Fibroblast of pulmonary artery (primary cell): ENCODE results near the gene NT5C3B.
"Not testable (repeated sequence)": the region's sequence is repeated elsewhere in the genome, so short reads cannot be mapped to it uniquely, and the experiment has no call there.

Experiments used
- DNase-seq: peaks from one replicate; pipeline ENCODE4 v3.0.0-alpha.2; 2010; ENCODE audit warnings: low read depth
- H3K4me3 ChIP-seq: replicated peaks from 2 replicates; pipeline ENCODE4 v1.5.1; 2011; ENCODE audit warnings: low read depth, mild to moderate bottlenecking, control low read depth, low read length, moderate library complexity
- TF ChIP-seq, protein P1 (sequence below): IDR thresholded peaks from 2 replicates; pipeline ENCODE4 v1.5.1; 2011; ENCODE audit warnings: mild to moderate bottlenecking, control low read depth, low read length, inconsistent platforms; ENCODE audit errors: missing control alignments

The NT5C3B gene

GRCh38 chr17:41835800-41836549 is at the start of gene NT5C3B:
Gene NT5C3B (minus strand): TSS chr17:41836232. CDS start chr17:41836193, 39 bp downstream.
- DNase-seq: peak; percentile 40
- peak within 1 kb of the TSS; percentile 74 for H3K4me3 ChIP-seq
- TF ChIP-seq, protein P1, sequence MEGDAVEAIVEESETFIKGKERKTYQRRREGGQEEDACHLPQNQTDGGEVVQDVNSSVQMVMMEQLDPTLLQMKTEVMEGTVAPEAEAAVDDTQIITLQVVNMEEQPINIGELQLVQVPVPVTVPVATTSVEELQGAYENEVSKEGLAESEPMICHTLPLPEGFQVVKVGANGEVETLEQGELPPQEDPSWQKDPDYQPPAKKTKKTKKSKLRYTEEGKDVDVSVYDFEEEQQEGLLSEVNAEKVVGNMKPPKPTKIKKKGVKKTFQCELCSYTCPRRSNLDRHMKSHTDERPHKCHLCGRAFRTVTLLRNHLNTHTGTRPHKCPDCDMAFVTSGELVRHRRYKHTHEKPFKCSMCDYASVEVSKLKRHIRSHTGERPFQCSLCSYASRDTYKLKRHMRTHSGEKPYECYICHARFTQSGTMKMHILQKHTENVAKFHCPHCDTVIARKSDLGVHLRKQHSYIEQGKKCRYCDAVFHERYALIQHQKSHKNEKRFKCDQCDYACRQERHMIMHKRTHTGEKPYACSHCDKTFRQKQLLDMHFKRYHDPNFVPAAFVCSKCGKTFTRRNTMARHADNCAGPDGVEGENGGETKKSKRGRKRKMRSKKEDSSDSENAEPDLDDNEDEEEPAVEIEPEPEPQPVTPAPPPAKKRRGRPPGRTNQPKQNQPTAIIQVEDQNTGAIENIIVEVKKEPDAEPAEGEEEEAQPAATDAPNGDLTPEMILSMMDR: no peak

GRCh38 chr17:41885733-41886132 is 49.7 kb upstream of the NT5C3B start:
- peak; percentile 10 for DNase-seq
- no peak overlapping the region for H3K4me3 ChIP-seq
- TF ChIP-seq, protein P1: peak; percentile 26

DNA sequence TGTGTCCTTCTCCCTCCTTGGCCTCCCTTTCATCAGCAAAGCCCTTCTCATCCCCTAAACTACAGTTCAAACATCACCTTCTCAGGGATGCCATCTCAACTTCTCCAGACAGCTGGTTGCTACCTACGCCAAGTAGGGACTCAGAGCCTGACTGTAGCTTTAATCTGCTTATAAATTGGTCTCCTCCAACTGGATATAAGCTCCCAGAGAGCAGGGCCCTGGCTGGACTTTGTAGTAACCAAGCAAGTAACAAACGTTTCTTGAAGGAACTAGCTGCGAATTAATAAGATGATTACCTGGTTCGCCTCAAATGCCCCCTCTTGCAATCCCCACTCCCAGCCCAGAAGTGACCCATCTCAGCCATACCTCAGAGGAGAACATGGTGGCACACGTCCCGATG is 46.7 kb upstream of the NT5C3B start:
- no peak for DNase-seq
- TF ChIP-seq, protein P1: no peak
- no peak overlapping the region for H3K4me3 ChIP-seq

GRCh38 chr17:41880130-41880529 is 44.1 kb upstream of the NT5C3B start:
- no peak overlapping the region for H3K4me3 ChIP-seq
- TF ChIP-seq, protein P1: no peak
- DNase-seq: no peak

DNA sequence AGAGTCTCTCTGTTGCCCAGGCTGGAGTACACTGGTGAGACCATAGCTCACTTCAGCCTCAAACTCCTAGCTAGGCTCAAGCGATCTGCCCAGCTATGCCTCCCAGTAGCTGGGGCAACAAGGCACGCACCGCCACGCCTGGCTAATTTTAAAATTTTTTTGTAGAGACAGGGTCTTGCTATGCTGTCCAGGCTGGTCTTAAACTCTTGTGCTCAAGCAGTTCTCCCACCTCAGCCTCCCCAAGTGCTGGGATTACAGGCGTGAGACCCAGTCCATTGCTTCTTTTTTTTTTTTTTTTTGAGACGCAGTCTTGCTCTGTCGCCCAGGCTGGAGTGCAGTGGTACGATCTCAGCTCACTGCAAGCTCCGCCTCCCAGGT is 38.2 kb upstream of the NT5C3B start:
- DNase-seq: not testable (repeated sequence)

DNA sequence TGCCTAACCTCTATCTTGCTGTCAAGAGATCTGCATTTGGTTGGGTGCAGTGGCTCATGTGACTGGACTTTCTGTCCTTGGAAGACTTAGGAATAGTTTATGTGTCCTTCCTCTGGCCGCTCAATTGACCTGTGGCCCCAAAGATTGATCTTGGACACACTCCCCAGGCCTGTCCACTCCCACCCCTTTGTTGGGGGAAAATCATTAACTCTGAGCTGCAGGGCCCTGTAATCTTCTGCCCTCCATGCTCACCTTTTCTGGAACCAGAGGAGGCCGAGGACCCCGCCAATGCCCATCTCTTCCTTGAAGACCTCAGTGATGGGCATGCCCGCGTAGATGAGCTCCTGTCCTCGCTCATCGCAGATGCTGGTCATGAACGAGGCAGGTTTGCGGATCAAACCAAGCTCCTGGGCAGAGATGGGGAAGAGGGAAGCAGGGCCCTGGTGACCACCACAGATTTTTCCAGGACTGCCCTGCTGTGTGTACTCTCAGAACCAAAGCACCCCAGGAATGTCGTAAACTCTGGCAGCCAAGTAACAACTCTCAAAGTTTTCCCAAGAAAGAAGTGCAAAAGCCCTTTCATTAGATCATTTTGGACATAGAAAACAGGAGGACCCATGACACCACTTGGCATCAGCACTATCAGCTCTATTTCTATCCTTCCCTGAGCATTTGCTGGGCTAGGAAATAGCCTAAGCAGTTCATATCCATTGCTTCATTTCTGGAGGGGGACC is 37.7 kb upstream of the NT5C3B start:
- DNase-seq: no peak
- TF ChIP-seq, protein P1: no peak
- no peak overlapping the region for H3K4me3 ChIP-seq

More for the DNA sequence above, 38.2 kb upstream of the NT5C3B start:
- H3K4me3 ChIP-seq: not testable (repeated sequence)

DNA sequence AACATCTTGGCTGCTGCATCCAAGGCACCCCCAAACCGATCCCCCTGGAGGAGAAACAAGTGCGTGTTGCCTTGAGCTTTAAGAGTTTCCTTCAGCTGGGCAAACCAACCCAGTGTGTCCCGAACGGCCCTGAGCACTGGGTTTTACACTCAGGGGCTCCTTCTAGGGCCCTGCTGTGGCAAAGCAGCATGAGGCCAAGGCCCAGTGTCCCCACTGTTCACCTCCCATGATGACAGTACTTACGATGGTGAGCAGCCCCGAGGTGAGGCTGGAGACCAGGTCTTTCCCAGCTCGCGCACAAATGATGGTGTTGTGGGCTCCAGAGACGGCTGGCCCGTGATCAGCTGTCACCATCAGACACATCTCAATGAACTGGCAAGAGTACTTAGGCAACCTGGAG is 35.8 kb upstream of the NT5C3B start:
- H3K4me3 ChIP-seq: no peak overlapping the region
- TF ChIP-seq, protein P1: no peak
- DNase-seq: no peak
